H1 (cell line): ENCODE data around the gene EML4. TPM values are rescaled to one million over a fixed set of nuclear protein-coding genes. Genes with fewer than 3 reads are reported as not detected.

Experiments used
- CTCF ChIA-PET: fragments of 300-600 bp; sonication (Branson Sonifier 250); formaldehyde crosslinking; loops from one replicate; lab custom pipeline; 2021; ENCODE audit not compliant: partially characterized antibody; lab: Charles Lee
- POLR2A ChIA-PET: fragments of 300-600 bp; sonication (Branson Sonifier 250); formaldehyde crosslinking; loops from one replicate; lab custom pipeline; 2021; ENCODE audit warnings: inconsistent platforms; ENCODE audit not compliant: partially characterized antibody; lab: Charles Lee
- DNase-seq, 2 experiments: peaks; one replicate each; pipeline versions ENCODE4 v3.0.0 to v3.0.0-alpha.2; 2010 to 2022; ENCODE audit warnings: low spot score in 2 of 2, low read depth in 1 of 2, mixed read lengths in 1 of 2
- FAIRE-seq: peaks from 2 replicates; lab custom pipeline; 2011; peaks lifted over from hg19 to GRCh38; lab: Jason Lieb, UNC
- H2AFZ ChIP-seq: 2 replicates; pipeline ENCODE4 v1.8.1; 2012; ENCODE audit warnings: low read length, inconsistent platforms
- H2AK5ac ChIP-seq: 2 replicates; pipeline ENCODE4 v1.6.1; 2013; ENCODE audit warnings: low read depth, low read length
- H2BK120ac ChIP-seq: replicated peaks from 2 replicates; pipeline ENCODE3; 2013; ENCODE audit warnings: low read depth, low read length, inconsistent platforms
- H2BK12ac ChIP-seq: 2 replicates; pipeline ENCODE4 v1.6.1; 2013; ENCODE audit warnings: low read depth, low read length
- H2BK15ac ChIP-seq: 2 replicates; pipeline ENCODE4 v1.6.1; 2013; ENCODE audit warnings: low read length
- H2BK20ac ChIP-seq: 2 replicates; pipeline ENCODE4 v1.6.1; 2013; ENCODE audit warnings: low read length
- H2BK5ac ChIP-seq: 2 replicates; pipeline ENCODE4 v1.6.1; 2013; ENCODE audit warnings: low read depth, low read length
- H3K14ac ChIP-seq: 2 replicates; pipeline ENCODE4 v1.6.1; 2013; ENCODE audit warnings: inconsistent platforms; ENCODE audit not compliant: insufficient read length
- H3K18ac ChIP-seq: 2 replicates; pipeline ENCODE4 v1.6.1; 2013; ENCODE audit warnings: low read length; ENCODE audit errors: extremely low read depth
- H3K23ac ChIP-seq: 2 replicates; pipeline ENCODE4 v1.6.1; 2013; ENCODE audit warnings: inconsistent platforms; ENCODE audit not compliant: insufficient read length
- H3K23me2 ChIP-seq: 2 replicates; pipeline ENCODE4 v1.6.1; 2013; ENCODE audit warnings: low read depth, low read length
- H3K27ac ChIP-seq: 2 replicates; pipeline ENCODE4 v1.6.1; 2011; ENCODE audit warnings: low read depth, low read length, inconsistent platforms
- H3K27me3 ChIP-seq, 4 experiments: replicated peaks in 1 of 4; 1 replicate in 1 of 4; 2 replicates in 3 of 4; pipeline versions ENCODE4 v1.6.1 to v1.8.1; 2011 to 2013; ENCODE audit warnings: low read length in 3 of 4, mild to moderate bottlenecking in 3 of 4, inconsistent platforms in 2 of 4, mixed read lengths in 2 of 4, moderate library complexity in 1 of 4; ENCODE audit not compliant: control insufficient read depth in 3 of 4, insufficient read depth in 3 of 4; ENCODE audit errors: extremely low read depth in 1 of 4
- H3K36me3 ChIP-seq, 4 experiments: 2 replicates each; pipeline versions ENCODE4 v1.6.1 to v1.8.1; 2011 to 2013; ENCODE audit warnings: mild to moderate bottlenecking in 4 of 4, low read length in 3 of 4, moderate library complexity in 2 of 4, control low read depth in 1 of 4, inconsistent platforms in 1 of 4; ENCODE audit not compliant: insufficient read depth in 4 of 4, control insufficient read depth in 2 of 4
- H3K4ac ChIP-seq: replicated peaks from 2 replicates; pipeline ENCODE3; 2013; ENCODE audit warnings: low read length, low read depth, mixed read lengths, inconsistent platforms; ENCODE audit not compliant: insufficient read length
- H3K4me1 ChIP-seq, 4 experiments: replicated peaks in 1 of 4; 1 replicate in 1 of 4; 2 replicates in 3 of 4; pipeline versions ENCODE4 v1.6.1 to v1.8.1; 2011 to 2013; ENCODE audit warnings: low read length in 3 of 4, inconsistent platforms in 2 of 4, mixed read lengths in 1 of 4; ENCODE audit not compliant: insufficient read depth in 4 of 4, control insufficient read depth in 3 of 4
- H3K4me2 ChIP-seq, 2 experiments: 2 replicates each; pipeline versions ENCODE4 v1.6.1 to v1.8.1; 2011 to 2013; ENCODE audit warnings: low read depth in 2 of 2, low read length in 2 of 2, control low read depth in 1 of 2, inconsistent platforms in 1 of 2, mild to moderate bottlenecking in 1 of 2; ENCODE audit not compliant: insufficient read depth in 1 of 2
- H3K4me3 ChIP-seq, 4 experiments: fragments of 200-600, 300-600 bp in 1 of 4; sonication (generic), shearing (Covaris generic), sonication (Bioruptor Twin) in 1 of 4; 2 replicates each; pipeline versions ENCODE4 v1.5.1 to v1.8.1; 2011 to 2016; ENCODE audit warnings: low read length in 4 of 4, low read depth in 3 of 4, control low read depth in 2 of 4, inconsistent platforms in 2 of 4, mild to moderate bottlenecking in 2 of 4, mixed read lengths in 1 of 4, moderate library complexity in 1 of 4; ENCODE audit not compliant: insufficient read depth in 2 of 4; ENCODE audit errors: extremely low read depth in 1 of 4
- H3K56ac ChIP-seq: replicated peaks from 2 replicates; pipeline ENCODE3; 2013; ENCODE audit warnings: low read depth, mild to moderate bottlenecking, mixed read lengths, low read length, inconsistent platforms; ENCODE audit not compliant: insufficient read length
- H3K79me1 ChIP-seq: 2 replicates; pipeline ENCODE4 v1.6.1; 2013; ENCODE audit warnings: low read depth, low read length, control low read depth
- H3K79me2 ChIP-seq, 2 experiments: 2 replicates each; pipeline versions ENCODE4 v1.6.1 to v1.8.1; 2012 to 2013; ENCODE audit warnings: low read length in 2 of 2, mild to moderate bottlenecking in 2 of 2, inconsistent platforms in 1 of 2; ENCODE audit not compliant: insufficient read depth in 2 of 2, control insufficient read depth in 1 of 2
- H3K9ac ChIP-seq, 4 experiments: replicated peaks in 1 of 4; 1 replicate in 1 of 4; 2 replicates in 3 of 4; pipeline versions ENCODE4 v1.6.1 to v1.8.1; 2011 to 2013; ENCODE audit warnings: low read depth in 3 of 4, low read length in 3 of 4, control low read depth in 2 of 4, mild to moderate bottlenecking in 2 of 4, moderate library complexity in 2 of 4, inconsistent platforms in 1 of 4; ENCODE audit errors: extremely low read depth in 1 of 4
- H3K9me3 ChIP-seq, 2 experiments: 2 replicates each; pipeline versions ENCODE4 v1.6.1 to v1.8.1; 2012 to 2013; ENCODE audit warnings: mild to moderate bottlenecking in 2 of 2, moderate library complexity in 2 of 2, control low read depth in 1 of 2, inconsistent platforms in 1 of 2, low read depth in 1 of 2, low read length in 1 of 2, mixed read lengths in 1 of 2; ENCODE audit not compliant: insufficient read depth in 2 of 2
- H4K20me1 ChIP-seq, 2 experiments: replicated peaks in 1 of 2; 2 replicates each; pipeline versions ENCODE3 to v1.8.1; 2011 to 2013; ENCODE audit warnings: inconsistent platforms in 2 of 2, low read length in 2 of 2, mild to moderate bottlenecking in 1 of 2; ENCODE audit not compliant: insufficient read depth in 2 of 2, control insufficient read depth in 1 of 2
- H4K5ac ChIP-seq: 2 replicates; pipeline ENCODE4 v1.6.1; 2013; ENCODE audit warnings: low read length, low read depth, mixed read lengths, inconsistent platforms; ENCODE audit not compliant: insufficient read length
- H4K8ac ChIP-seq: 2 replicates; pipeline ENCODE4 v1.8.0; 2013; ENCODE audit warnings: mild to moderate bottlenecking, moderate library complexity, low read length, inconsistent platforms; ENCODE audit not compliant: insufficient read depth; ENCODE audit errors: extremely low read depth
- H4K91ac ChIP-seq: replicated peaks from 2 replicates; pipeline ENCODE3; 2013; ENCODE audit warnings: low read length, mixed read lengths, inconsistent platforms; ENCODE audit not compliant: insufficient read length
- EP300 ChIP-seq, 2 experiments: IDR thresholded peaks; 1 replicate in 1 of 2; 2 replicates in 1 of 2; pipeline ENCODE4 v1.6.1; 2011 to 2012; ENCODE audit warnings: low read depth in 2 of 2, low read length in 2 of 2, mild to moderate bottlenecking in 2 of 2, borderline replicate concordance in 1 of 2, inconsistent platforms in 1 of 2, moderate library complexity in 1 of 2
- HDAC6 ChIP-seq: IDR thresholded peaks from one replicate; pipeline ENCODE4 v1.7.1; 2012; ENCODE audit warnings: low read depth, mild to moderate bottlenecking, inconsistent platforms, low read length, moderate library complexity
- PHF8 ChIP-seq: fragments of 200-600 bp; sonication (generic); conservative IDR thresholded peaks from 2 replicates; pipeline ENCODE4 v1.7.1; 2012; ENCODE audit warnings: low read depth, mild to moderate bottlenecking, inconsistent platforms, low read length, moderate library complexity
- POLR2AphosphoS5 ChIP-seq: IDR thresholded peaks from 2 replicates; pipeline ENCODE4 v1.6.1; 2011; ENCODE audit warnings: low read depth, low read length
- RNF2 ChIP-seq: fragments of 200-900, 300-1000 bp; sonication (generic); IDR thresholded peaks from 2 replicates; pipeline ENCODE4 v1.7.1; 2016; ENCODE audit warnings: borderline replicate concordance, low read depth, mild to moderate bottlenecking, antibody characterized with exemption, low read length; ENCODE audit not compliant: poor library complexity, severe bottlenecking; ENCODE audit errors: missing control alignments
- TCF12 ChIP-seq: IDR thresholded peaks from 2 replicates; pipeline ENCODE4 v1.6.1; 2011; ENCODE audit warnings: low read depth, mild to moderate bottlenecking, low read length
- WGBS, 2 experiments: shearing (Covaris generic) in 1 of 2; methylation state at CpG; one replicate each; pipeline versions ENCODE4 v1.1.6 to v1.1.7; 2013 to 2015; ENCODE audit warnings: low lambda C conversion rate in 2 of 2, mixed read lengths in 2 of 2, inconsistent platforms in 1 of 2, low coverage in 1 of 2, missing lambda C conversion rate in 1 of 2; ENCODE audit not compliant: insufficient replicate concordance in 2 of 2, insufficient coverage in 1 of 2, insufficient read length in 1 of 2; ENCODE audit errors: extremely low coverage in 1 of 2, missing lambda C conversion rate in 1 of 2; 5-methylcytosine and 5-hydroxymethylcytosine counted together
- polyA plus RNA-seq, 7 experiments: library from polyadenylated mRNA; depleted of rRNA in 3 of 7; stranded (reverse) in 5 of 7; unstranded in 2 of 7; fragments of >200 nt in 5 of 7; fragments of 200-250 nt in 2 of 7; gene quantifications; 1 replicate in 5 of 7; 2 replicates in 1 of 7; 4 replicates in 1 of 7; pipeline versions ENCODE4 v1.2.1 to v1.2.3, GENCODE V29; 2011 to 2013; ENCODE audit warnings: missing spikeins in 2 of 7, mixed read lengths in 2 of 7
- total RNA-seq: library from RNA; stranded (reverse); fragmentation: NEBNext Ultra II Directional; extraction: Animal tissue kit (Norgen Biotek cat#: 25700); gene quantifications from 2 replicates; pipeline ENCODE4 v1.2.1, GENCODE V29; 2021
- TF ChIP-seq, protein P1 (sequence below), 3 experiments: IDR thresholded peaks; 1 replicate in 2 of 3; 2 replicates in 1 of 3; pipeline versions ENCODE4 v1.5.1 to v1.6.1; 2011; ENCODE audit warnings: low read length in 3 of 3, mild to moderate bottlenecking in 3 of 3, inconsistent platforms in 2 of 3, low read depth in 1 of 3, moderate library complexity in 1 of 3; ENCODE audit not compliant: insufficient read depth in 1 of 3; ENCODE audit errors: control extremely low read depth in 1 of 3
- TF ChIP-seq, protein P2 (sequence below): IDR thresholded peaks from 2 replicates; pipeline ENCODE4 v1.6.1; 2012; ENCODE audit warnings: low read length, inconsistent platforms

EML4 gene
- total and polyA plus RNA-seq, 2 of the 8 experiments (the other 6 are each of a cell fraction or from before 2014, with no cell fraction given) = 50.1 to 104 TPM

GRCh38 chr2:42351864-42352263 is 182.7 kb downstream of the EML4 start:
- Histone ChIP-seq H3K9ac (no peak overlapping the region), H2BK120ac (no peak overlapping the region), H2AFZ (no peak overlapping the region), H3K27ac (no peak overlapping the region), H3K27me3 (no peaks in the 10 kb centered on the region), H3K56ac (no peak overlapping the region), H3K4ac (no peak overlapping the region), H3K14ac (no peak overlapping the region), H3K4me2 (no peak overlapping the region), H2BK20ac (no peak overlapping the region), H3K23me2 (no peaks in the 10 kb centered on the region; the same call in 1 of the 2 replicates), H3K18ac (no peak overlapping the region), H2BK12ac (no peak overlapping the region), H4K5ac (no peak overlapping the region), H4K8ac (no peak overlapping the region; the same call in 1 of the 2 replicates), H3K4me1 (no peaks in the 10 kb centered on the region), H3K36me3 (peaks cover 0 to 6% (median 1%) of the 10 kb centered on the region in 4 experiments; a peak in 3 of 8 replicates), H3K4me3 (no peak overlapping the region), H2BK15ac (no peak overlapping the region), H3K23ac (no peak overlapping the region), H3K79me2 (peaks cover 0 to 57% of the 10 kb centered on the region in 2 experiments; a peak in 3 of 4 replicates), H3K79me1 (peaks cover 6% of the 10 kb centered on the region; the same call in 1 of the 2 replicates), H4K91ac (no peak overlapping the region), H3K9me3 (no peaks in the 10 kb centered on the region), H2AK5ac (no peak overlapping the region), H4K20me1 (peaks cover 0 to 3% of the 10 kb centered on the region in 2 experiments), H2BK5ac (no peak overlapping the region)
- FAIRE-seq (no peak), DNase-seq (peak in 1 of 2 experiments; percentile 1)
- CTCF ChIA-PET = interaction anchor here (1.4 kb wide), 1 partner anchor 34 kb away, joined by 3 read pairs; no protein-coding TSS in a partner anchor
- 92% methylated on average over 5 of the region's 5 CpGs; no CpG with 5 or more reads in 1 of the 2 experiments for WGBS, 2 experiments
- POLR2A ChIA-PET = interaction anchor here (1.5 kb wide), 2 partner anchors 8 to 9 kb away, joined by 5 read pairs; no protein-coding TSS in a partner anchor
- TF ChIP-seq PHF8 (no peak), TCF12 (no peak), HDAC6 (no peak), RNF2 (no peak), EP300 (IDR thresholded peaks at IDR 0.05; ENCODE audit: borderline replicate concordance in 1 of 2, low read depth in 2 of 2, low read length in 2 of 2) (no peak), POLR2AphosphoS5 (no peak)
- TF ChIP-seq, protein P1, sequence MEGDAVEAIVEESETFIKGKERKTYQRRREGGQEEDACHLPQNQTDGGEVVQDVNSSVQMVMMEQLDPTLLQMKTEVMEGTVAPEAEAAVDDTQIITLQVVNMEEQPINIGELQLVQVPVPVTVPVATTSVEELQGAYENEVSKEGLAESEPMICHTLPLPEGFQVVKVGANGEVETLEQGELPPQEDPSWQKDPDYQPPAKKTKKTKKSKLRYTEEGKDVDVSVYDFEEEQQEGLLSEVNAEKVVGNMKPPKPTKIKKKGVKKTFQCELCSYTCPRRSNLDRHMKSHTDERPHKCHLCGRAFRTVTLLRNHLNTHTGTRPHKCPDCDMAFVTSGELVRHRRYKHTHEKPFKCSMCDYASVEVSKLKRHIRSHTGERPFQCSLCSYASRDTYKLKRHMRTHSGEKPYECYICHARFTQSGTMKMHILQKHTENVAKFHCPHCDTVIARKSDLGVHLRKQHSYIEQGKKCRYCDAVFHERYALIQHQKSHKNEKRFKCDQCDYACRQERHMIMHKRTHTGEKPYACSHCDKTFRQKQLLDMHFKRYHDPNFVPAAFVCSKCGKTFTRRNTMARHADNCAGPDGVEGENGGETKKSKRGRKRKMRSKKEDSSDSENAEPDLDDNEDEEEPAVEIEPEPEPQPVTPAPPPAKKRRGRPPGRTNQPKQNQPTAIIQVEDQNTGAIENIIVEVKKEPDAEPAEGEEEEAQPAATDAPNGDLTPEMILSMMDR (IDR thresholded peaks at IDR 0.05; ENCODE audit: control extremely low read depth in 1 of 3, insufficient read depth in 1 of 3, low read depth in 1 of 3, low read length in 3 of 3) = no peak
- TF ChIP-seq, protein P2, sequence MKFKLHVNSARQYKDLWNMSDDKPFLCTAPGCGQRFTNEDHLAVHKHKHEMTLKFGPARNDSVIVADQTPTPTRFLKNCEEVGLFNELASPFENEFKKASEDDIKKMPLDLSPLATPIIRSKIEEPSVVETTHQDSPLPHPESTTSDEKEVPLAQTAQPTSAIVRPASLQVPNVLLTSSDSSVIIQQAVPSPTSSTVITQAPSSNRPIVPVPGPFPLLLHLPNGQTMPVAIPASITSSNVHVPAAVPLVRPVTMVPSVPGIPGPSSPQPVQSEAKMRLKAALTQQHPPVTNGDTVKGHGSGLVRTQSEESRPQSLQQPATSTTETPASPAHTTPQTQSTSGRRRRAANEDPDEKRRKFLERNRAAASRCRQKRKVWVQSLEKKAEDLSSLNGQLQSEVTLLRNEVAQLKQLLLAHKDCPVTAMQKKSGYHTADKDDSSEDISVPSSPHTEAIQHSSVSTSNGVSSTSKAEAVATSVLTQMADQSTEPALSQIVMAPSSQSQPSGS = no peak
